Measurements from ENCODE around the gene NCR1. TPM values are rescaled to one million over a fixed set of nuclear protein-coding genes. Genes with fewer than 3 reads are reported as not detected.
"Not testable (repeated sequence)": the region's sequence is repeated elsewhere in the genome, so short reads cannot be mapped to it uniquely, and the experiment has no call there.

The NCR1 gene
- total RNA-seq, 4 donors from 2014 or later = not detected

GRCh38 chr19:54902061-54902460 is 3.9 kb upstream of the NCR1 start:
- H3K27ac ChIP-seq = no peak overlapping the region
- intact Hi-C loops (cut with DNase I) = no loop called here
- no peak for DNase-seq
- no peaks in the 10 kb centered on the region for H3K36me3 ChIP-seq
- no peak for TF ChIP-seq POLR2A (IDR thresholded peaks at IDR 0.05)
- TF ChIP-seq, protein P1, sequence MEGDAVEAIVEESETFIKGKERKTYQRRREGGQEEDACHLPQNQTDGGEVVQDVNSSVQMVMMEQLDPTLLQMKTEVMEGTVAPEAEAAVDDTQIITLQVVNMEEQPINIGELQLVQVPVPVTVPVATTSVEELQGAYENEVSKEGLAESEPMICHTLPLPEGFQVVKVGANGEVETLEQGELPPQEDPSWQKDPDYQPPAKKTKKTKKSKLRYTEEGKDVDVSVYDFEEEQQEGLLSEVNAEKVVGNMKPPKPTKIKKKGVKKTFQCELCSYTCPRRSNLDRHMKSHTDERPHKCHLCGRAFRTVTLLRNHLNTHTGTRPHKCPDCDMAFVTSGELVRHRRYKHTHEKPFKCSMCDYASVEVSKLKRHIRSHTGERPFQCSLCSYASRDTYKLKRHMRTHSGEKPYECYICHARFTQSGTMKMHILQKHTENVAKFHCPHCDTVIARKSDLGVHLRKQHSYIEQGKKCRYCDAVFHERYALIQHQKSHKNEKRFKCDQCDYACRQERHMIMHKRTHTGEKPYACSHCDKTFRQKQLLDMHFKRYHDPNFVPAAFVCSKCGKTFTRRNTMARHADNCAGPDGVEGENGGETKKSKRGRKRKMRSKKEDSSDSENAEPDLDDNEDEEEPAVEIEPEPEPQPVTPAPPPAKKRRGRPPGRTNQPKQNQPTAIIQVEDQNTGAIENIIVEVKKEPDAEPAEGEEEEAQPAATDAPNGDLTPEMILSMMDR (IDR thresholded peaks at IDR 0.05) = no peak
- H3K4me3 ChIP-seq (replicated peaks in 1 of 3) = no peak overlapping the region
- WGBS, 2 donors = 73 to 78% methylated on average over 3 of the region's 3 CpGs
- no peaks in the 10 kb centered on the region for H3K27me3 ChIP-seq
- no peaks in the 10 kb centered on the region for H3K4me1 ChIP-seq
- no peaks in the 10 kb centered on the region for H3K9me3 ChIP-seq

GRCh38 chr19:54903303-54903702 is 2.6 kb upstream of the NCR1 start:
- Histone ChIP-seq H3K27ac (no peak overlapping the region), H3K9me3 (no peaks in the 10 kb centered on the region), H3K4me1 (no peaks in the 10 kb centered on the region), H3K27me3 (no peaks in the 10 kb centered on the region), H3K4me3 (replicated peaks in 1 of 3) (no peak overlapping the region), H3K36me3 (no peaks in the 10 kb centered on the region)
- DNase-seq = no peak
- intact Hi-C loops (cut with DNase I) = no loop called here
- 90 to 93% methylated on average over 6 of the region's 6 CpGs for WGBS, 2 donors
- TF ChIP-seq POLR2A (IDR thresholded peaks at IDR 0.05) = no peak
- TF ChIP-seq, protein P1 (IDR thresholded peaks at IDR 0.05) = no peak

GRCh38 chr19:54904261-54904660 is 1.7 kb upstream of the NCR1 start:
- H3K36me3 ChIP-seq; H3K27me3 ChIP-seq; H3K4me1 ChIP-seq; H3K4me3 ChIP-seq (replicated peaks in 1 of 3); intact Hi-C loops (cut with DNase I); DNase-seq; H3K27ac ChIP-seq; H3K9me3 ChIP-seq: not testable (repeated sequence)
- 86 to 89% methylated on average over 4 of the region's 4 CpGs for WGBS, 2 donors

- WGBS, 2 donors = 38 to 46% methylated on average over 5 of the region's 5 CpGs
- Histone ChIP-seq H3K27me3 (no peaks in the 10 kb centered on the region), H3K36me3 (no peaks in the 10 kb centered on the region), H3K4me1 (no peaks in the 10 kb centered on the region), H3K27ac (no peak overlapping the region), H3K9me3 (no peaks in the 10 kb centered on the region), H3K4me3 (replicated peaks in 1 of 3) (no peak overlapping the region)
- intact Hi-C loops (cut with DNase I) = no loop called here
- no peak for DNase-seq
- no peak for TF ChIP-seq POLR2A (IDR thresholded peaks at IDR 0.05)
- TF ChIP-seq, protein P1 (IDR thresholded peaks at IDR 0.05) = no peak
Measured at GRCh38 chr19:54905421-54905802, 536 bp upstream of the NCR1 start.

GRCh38 chr19:54906819-54907218 is 871 bp downstream of the NCR1 start:
- intact Hi-C loops (cut with DNase I) = no loop called here
- TF ChIP-seq POLR2A (IDR thresholded peaks at IDR 0.05) = no peak
- TF ChIP-seq, protein P1 (IDR thresholded peaks at IDR 0.05) = no peak
- no peaks in the 10 kb centered on the region for H3K36me3 ChIP-seq
- H3K4me1 ChIP-seq = no peaks in the 10 kb centered on the region
- no peak overlapping the region for H3K27ac ChIP-seq
- no peak overlapping the region for H3K4me3 ChIP-seq (replicated peaks in 1 of 3)
- no peaks in the 10 kb centered on the region for H3K9me3 ChIP-seq
- no peak for DNase-seq
- 70 to 74% methylated on average over 7 of the region's 7 CpGs for WGBS, 2 donors
- no peaks in the 10 kb centered on the region for H3K27me3 ChIP-seq

DNA sequence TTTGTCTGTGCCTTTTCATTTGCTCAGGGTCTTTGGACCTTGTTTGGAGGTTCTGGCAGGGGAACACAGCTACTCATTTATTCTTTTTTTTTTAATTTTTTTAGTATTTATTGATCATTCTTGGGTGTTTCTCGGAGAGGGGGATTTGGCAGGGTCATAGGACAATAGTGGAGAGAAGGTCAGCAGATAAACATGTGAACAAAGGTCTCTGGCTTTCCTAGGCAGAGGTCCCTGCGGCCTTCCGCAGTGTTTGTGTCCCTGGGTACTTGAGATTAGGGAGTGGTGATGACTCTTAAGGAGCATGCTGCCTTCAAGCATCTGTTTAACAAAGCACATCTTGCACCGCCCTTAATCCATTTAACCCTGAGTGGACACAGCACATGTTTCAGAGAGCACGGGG is 2.0 kb downstream of the NCR1 start:
- H3K27ac ChIP-seq; H3K4me3 ChIP-seq (replicated peaks in 1 of 3); H3K27me3 ChIP-seq; intact Hi-C loops (cut with DNase I); DNase-seq; H3K36me3 ChIP-seq; H3K4me1 ChIP-seq; H3K9me3 ChIP-seq: not testable (repeated sequence)
- WGBS, 2 donors = 41 to 59% methylated on average over 5 of the region's 5 CpGs
